Measurements from ENCODE around the gene PLEKHH1.

Gene PLEKHH1

GRCh38 chr14:67567654-67568053 lies 34.6 kb downstream of the PLEKHH1 start:
- no peak for DNase-seq (ENCODE audit: low read depth)

GRCh38 chr14:67569011-67569650 lies 36.0 kb downstream of the PLEKHH1 start:
- DNase-seq (ENCODE audit: low read depth): no peak

GRCh38 chr14:67569651-67570290 lies 36.7 kb downstream of the PLEKHH1 start:
- no peak for DNase-seq (ENCODE audit: low read depth)

GRCh38 chr14:67570453-67570852 lies 37.4 kb downstream of the PLEKHH1 start:
- no peak for DNase-seq (ENCODE audit: low read depth)

- peak; percentile 58 for DNase-seq (ENCODE audit: low read depth)
Observed at GRCh38 chr14:67571275-67571990, 38.3 kb downstream of the PLEKHH1 start.

- no peak for DNase-seq (ENCODE audit: low read depth)
Observed at GRCh38 chr14:67571991-67572323, 38.9 kb downstream of the PLEKHH1 start.

GRCh38 chr14:67572608-67573007 lies 39.5 kb downstream of the PLEKHH1 start:
- no peak for DNase-seq (ENCODE audit: low read depth)

GRCh38 chr14:67573228-67574010 lies 40.3 kb downstream of the PLEKHH1 start:
- DNase-seq (ENCODE audit: low read depth): no peak

GRCh38 chr14:67574156-67574555 lies 41.1 kb downstream of the PLEKHH1 start:
- DNase-seq (ENCODE audit: low read depth): no peak

GRCh38 chr14:67574806-67575205 lies 41.7 kb downstream of the PLEKHH1 start:
- no peak for DNase-seq (ENCODE audit: low read depth)

- DNase-seq (ENCODE audit: low read depth): no peak
Observed at GRCh38 chr14:67575684-67576083, 42.6 kb downstream of the PLEKHH1 start.

GRCh38 chr14:67576216-67576955 lies 43.3 kb downstream of the PLEKHH1 start:
- DNase-seq (ENCODE audit: low read depth): no peak

GRCh38 chr14:67577181-67577808 lies 44.2 kb downstream of the PLEKHH1 start:
- peak; percentile 30 for DNase-seq (ENCODE audit: low read depth)

- no peak for DNase-seq (ENCODE audit: low read depth)
Observed at GRCh38 chr14:67577909-67578749, 45.0 kb downstream of the PLEKHH1 start.

GRCh38 chr14:67579040-67579439 lies 46.0 kb downstream of the PLEKHH1 start:
- no peak for DNase-seq (ENCODE audit: low read depth)

- DNase-seq (ENCODE audit: low read depth): no peak
Observed at GRCh38 chr14:67579636-67580035, 46.5 kb downstream of the PLEKHH1 start.

GRCh38 chr14:67580336-67581171 lies 47.5 kb downstream of the PLEKHH1 start:
- no peak for DNase-seq (ENCODE audit: low read depth)

GRCh38 chr14:67581643-67582042 lies 48.6 kb downstream of the PLEKHH1 start:
- DNase-seq (ENCODE audit: low read depth): no peak

GRCh38 chr14:67582061-67582460 lies 49.0 kb downstream of the PLEKHH1 start:
- DNase-seq (ENCODE audit: low read depth): no peak
